ENCODE results near the gene SNRPB. TPM values are rescaled to one million over a fixed set of nuclear protein-coding genes. Genes with fewer than 3 reads are reported as not detected.

Gene SNRPB
- total and polyA plus RNA-seq, 2 experiments from 2014 or later: 784 to 785 TPM

DNA sequence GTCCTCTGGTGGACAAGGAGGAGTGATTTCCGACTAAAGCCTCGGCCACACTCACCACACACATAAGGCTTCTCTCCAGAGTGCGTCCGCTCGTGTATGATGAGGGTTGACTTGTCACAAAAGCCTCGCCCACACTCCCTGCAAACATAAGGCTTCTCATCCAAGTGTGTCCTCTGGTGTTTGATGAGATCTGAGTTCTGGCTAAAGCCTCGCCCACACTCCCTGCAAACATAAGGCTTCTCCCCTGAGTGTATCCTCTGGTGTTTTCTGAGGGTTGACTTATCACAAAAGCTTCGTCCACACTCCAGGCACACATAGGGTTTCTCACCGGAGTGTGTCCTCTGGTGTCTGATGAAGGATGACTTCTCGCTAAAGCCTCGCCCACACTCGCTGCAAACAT lies 12.9 kb upstream of the SNRPB start:
- DNase-seq (ENCODE audit: low spot score) (no peak), ATAC-seq (no peak)
- Histone ChIP-seq H3K27ac (ENCODE audit: low read depth) (no peak overlapping the region), H3K9me2 (ENCODE audit: insufficient read depth) (no peaks in the 10 kb centered on the region), H3K4me2 (no peak overlapping the region), H3K79me2 (replicated peaks; ENCODE audit: insufficient read depth) (no peaks in the 10 kb centered on the region), H2AFZ (no peak overlapping the region), H3K4me3 (no peak overlapping the region), H4K20me1 (replicated peaks; ENCODE audit: insufficient read depth) (no peaks in the 10 kb centered on the region), H3F3A (replicated peaks; ENCODE audit: low read depth) (no peaks in the 10 kb centered on the region), H3K27me3 (ENCODE audit: insufficient read depth) (no peaks in the 10 kb centered on the region), H3K4me1 (ENCODE audit: insufficient read depth) (no peaks in the 10 kb centered on the region), H3K36me3 (ENCODE audit: insufficient read depth) (no peaks in the 10 kb centered on the region)
- Mint-ChIP-seq H3K4me3 (no peak overlapping the region), H3K27ac (no peak overlapping the region), H3K36me3 (ENCODE audit: low read depth) (peaks cover 3% of the 10 kb centered on the region; the same call in 1 of the 3 replicates), H3K9me3 (no peaks in the 10 kb centered on the region), H3K4me1 (peaks cover 4% of the 10 kb centered on the region), H3K27me3 (ENCODE audit: insufficient read depth, low read depth, poor library complexity) (peaks cover 3% of the 10 kb centered on the region)
- TF ChIP-seq CREB1 (CRISPR knock-in tag; IDR thresholded peaks at IDR 0.05; ENCODE audit: low read depth) (no peak), EZH2 (IDR thresholded peaks at IDR 0.05; ENCODE audit: low read depth, unreplicated experiment) (no peak), EZH2phosphoT487 (IDR thresholded peaks at IDR 0.05; ENCODE audit: unreplicated experiment) (no peak), NANOG (IDR thresholded peaks at IDR 0.05; ENCODE audit: borderline replicate concordance) (no peak), ETS1 (IDR thresholded peaks at IDR 0.05) (no peak), JUNB (IDR thresholded peaks at IDR 0.05; ENCODE audit: unreplicated experiment) (no peak), ZNF462 (CRISPR knock-in tag; IDR thresholded peaks at IDR 0.05) (no peak), CTCF (conservative IDR thresholded peaks at IDR 0.05; ENCODE audit: low read depth in 2 of 2) (no peak), ZNF331 (CRISPR knock-in tag; IDR thresholded peaks at IDR 0.05; ENCODE audit: low read depth) (no peak)
